Panc1 (cell line): ENCODE results near the gene ADGRG3.

Experiments used
- POLR2AphosphoS5 ChIP-seq: IDR thresholded peaks from 2 replicates; pipeline ENCODE4 v1.6.1; 2012; ENCODE audit warnings: mild to moderate bottlenecking, low read depth, low read length, moderate library complexity
- SIN3A ChIP-seq: IDR thresholded peaks from 2 replicates; pipeline ENCODE4 v1.6.1; 2012; ENCODE audit warnings: low read depth, mild to moderate bottlenecking, low read length, moderate library complexity, borderline replicate concordance; ENCODE audit not compliant: insufficient read depth
- TCF7L2 ChIP-seq: IDR thresholded peaks from 2 replicates; pipeline ENCODE4 v1.6.1; 2011; ENCODE audit warnings: mild to moderate bottlenecking, low read depth, low read length, inconsistent platforms
- TF ChIP-seq, protein P1 (sequence below): fragments of 450-650 bp; IDR thresholded peaks from 2 replicates; pipeline ENCODE4 v1.5.1; 2017; ENCODE audit warnings: mild to moderate bottlenecking
- TF ChIP-seq, protein P2 (sequence below), 2 experiments: IDR thresholded peaks; 2 replicates each; pipeline ENCODE4 v1.6.1; 2011 to 2012; ENCODE audit warnings: low read depth in 2 of 2, control low read depth in 1 of 2, low read length in 1 of 2, mild to moderate bottlenecking in 1 of 2, moderate library complexity in 1 of 2; ENCODE audit not compliant: insufficient read depth in 1 of 2

DNA sequence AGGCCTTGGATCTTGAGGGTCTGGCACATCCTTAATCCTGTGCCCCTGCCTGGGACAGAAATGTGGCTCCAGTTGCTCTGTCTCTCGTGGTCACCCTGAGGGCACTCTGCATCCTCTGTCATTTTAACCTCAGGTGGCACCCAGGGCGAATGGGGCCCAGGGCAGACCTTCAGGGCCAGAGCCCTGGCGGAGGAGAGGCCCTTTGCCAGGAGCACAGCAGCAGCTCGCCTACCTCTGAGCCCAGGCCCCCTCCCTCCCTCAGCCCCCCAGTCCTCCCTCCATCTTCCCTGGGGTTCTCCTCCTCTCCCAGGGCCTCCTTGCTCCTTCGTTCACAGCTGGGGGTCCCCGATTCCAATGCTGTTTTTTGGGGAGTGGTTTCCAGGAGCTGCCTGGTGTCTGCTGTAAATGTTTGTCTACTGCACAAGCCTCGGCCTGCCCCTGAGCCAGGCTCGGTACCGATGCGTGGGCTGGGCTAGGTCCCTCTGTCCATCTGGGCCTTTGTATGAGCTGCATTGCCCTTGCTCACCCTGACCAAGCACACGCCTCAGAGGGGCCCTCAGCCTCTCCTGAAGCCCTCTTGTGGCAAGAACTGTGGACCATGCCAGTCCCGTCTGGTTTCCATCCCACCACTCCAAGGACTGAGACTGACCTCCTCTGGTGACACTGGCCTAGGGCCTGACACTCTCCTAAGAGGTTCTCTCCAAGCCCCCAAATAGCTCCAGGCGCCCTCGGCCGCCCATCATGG lies 4.0 kb upstream of the ADGRG3 start:
- TF ChIP-seq, protein P1, sequence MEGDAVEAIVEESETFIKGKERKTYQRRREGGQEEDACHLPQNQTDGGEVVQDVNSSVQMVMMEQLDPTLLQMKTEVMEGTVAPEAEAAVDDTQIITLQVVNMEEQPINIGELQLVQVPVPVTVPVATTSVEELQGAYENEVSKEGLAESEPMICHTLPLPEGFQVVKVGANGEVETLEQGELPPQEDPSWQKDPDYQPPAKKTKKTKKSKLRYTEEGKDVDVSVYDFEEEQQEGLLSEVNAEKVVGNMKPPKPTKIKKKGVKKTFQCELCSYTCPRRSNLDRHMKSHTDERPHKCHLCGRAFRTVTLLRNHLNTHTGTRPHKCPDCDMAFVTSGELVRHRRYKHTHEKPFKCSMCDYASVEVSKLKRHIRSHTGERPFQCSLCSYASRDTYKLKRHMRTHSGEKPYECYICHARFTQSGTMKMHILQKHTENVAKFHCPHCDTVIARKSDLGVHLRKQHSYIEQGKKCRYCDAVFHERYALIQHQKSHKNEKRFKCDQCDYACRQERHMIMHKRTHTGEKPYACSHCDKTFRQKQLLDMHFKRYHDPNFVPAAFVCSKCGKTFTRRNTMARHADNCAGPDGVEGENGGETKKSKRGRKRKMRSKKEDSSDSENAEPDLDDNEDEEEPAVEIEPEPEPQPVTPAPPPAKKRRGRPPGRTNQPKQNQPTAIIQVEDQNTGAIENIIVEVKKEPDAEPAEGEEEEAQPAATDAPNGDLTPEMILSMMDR = no peak; the same call in 1 of the 2 replicates
- TF ChIP-seq, protein P2, sequence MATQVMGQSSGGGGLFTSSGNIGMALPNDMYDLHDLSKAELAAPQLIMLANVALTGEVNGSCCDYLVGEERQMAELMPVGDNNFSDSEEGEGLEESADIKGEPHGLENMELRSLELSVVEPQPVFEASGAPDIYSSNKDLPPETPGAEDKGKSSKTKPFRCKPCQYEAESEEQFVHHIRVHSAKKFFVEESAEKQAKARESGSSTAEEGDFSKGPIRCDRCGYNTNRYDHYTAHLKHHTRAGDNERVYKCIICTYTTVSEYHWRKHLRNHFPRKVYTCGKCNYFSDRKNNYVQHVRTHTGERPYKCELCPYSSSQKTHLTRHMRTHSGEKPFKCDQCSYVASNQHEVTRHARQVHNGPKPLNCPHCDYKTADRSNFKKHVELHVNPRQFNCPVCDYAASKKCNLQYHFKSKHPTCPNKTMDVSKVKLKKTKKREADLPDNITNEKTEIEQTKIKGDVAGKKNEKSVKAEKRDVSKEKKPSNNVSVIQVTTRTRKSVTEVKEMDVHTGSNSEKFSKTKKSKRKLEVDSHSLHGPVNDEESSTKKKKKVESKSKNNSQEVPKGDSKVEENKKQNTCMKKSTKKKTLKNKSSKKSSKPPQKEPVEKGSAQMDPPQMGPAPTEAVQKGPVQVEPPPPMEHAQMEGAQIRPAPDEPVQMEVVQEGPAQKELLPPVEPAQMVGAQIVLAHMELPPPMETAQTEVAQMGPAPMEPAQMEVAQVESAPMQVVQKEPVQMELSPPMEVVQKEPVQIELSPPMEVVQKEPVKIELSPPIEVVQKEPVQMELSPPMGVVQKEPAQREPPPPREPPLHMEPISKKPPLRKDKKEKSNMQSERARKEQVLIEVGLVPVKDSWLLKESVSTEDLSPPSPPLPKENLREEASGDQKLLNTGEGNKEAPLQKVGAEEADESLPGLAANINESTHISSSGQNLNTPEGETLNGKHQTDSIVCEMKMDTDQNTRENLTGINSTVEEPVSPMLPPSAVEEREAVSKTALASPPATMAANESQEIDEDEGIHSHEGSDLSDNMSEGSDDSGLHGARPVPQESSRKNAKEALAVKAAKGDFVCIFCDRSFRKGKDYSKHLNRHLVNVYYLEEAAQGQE (IDR thresholded peaks at IDR 0.05; ENCODE audit: insufficient read depth in 1 of 2, low read depth in 2 of 2, low read length in 1 of 2) = no peak
- TF ChIP-seq POLR2AphosphoS5 (no peak), TCF7L2 (no peak), SIN3A (no peak)
